A673 (cell line): ENCODE results near the gene SATB2. TPM values are rescaled to one million over a fixed set of nuclear protein-coding genes. Genes with fewer than 3 reads are reported as not detected.

ENCODE experiments used
- BruUV-seq: library from RNA; stranded (reverse); fragments of 400-500 nt; replicated peaks from 2 replicates; lab custom pipeline; 2021; lab: Mats Ljungman, UMichigan
- CTCF ChIA-PET: fragments of 300-600 bp; sonication (Branson Sonifier 250); formaldehyde crosslinking; loops from one replicate; lab custom pipeline; 2022; ENCODE audit warnings: antibody characterized with exemption; lab: Charles Lee
- POLR2A ChIA-PET: fragments of 300-600 bp; sonication (Branson Sonifier 250); formaldehyde crosslinking; loops from one replicate; lab custom pipeline; 2022; ENCODE audit warnings: antibody characterized with exemption; ENCODE audit not compliant: low non-redundant PET; lab: Charles Lee
- DNase-seq: peaks from one replicate; pipeline ENCODE4 v3.0.0-alpha.2; 2015; ENCODE audit warnings: low spot score
- H3K27ac ChIP-seq: fragments of 200-600 bp; sonication (generic); 2 replicates; pipeline ENCODE4 v1.5.1; 2016; ENCODE audit warnings: mixed run types, low read depth, mild to moderate bottlenecking, mixed read lengths, antibody characterized with exemption, low read length; ENCODE audit not compliant: poor library complexity, severe bottlenecking
- H3K27me3 ChIP-seq: fragments of 200-600 bp; sonication (generic); replicated peaks from 2 replicates; pipeline ENCODE4 v1.6.1; 2017; ENCODE audit warnings: mixed run types, low read depth, mild to moderate bottlenecking, mixed read lengths, antibody characterized with exemption, low read length; ENCODE audit not compliant: insufficient read depth, poor library complexity
- H3K36me3 ChIP-seq: fragments of 200-600 bp; sonication (generic); 2 replicates; pipeline ENCODE4 v1.6.1; 2016; ENCODE audit warnings: mixed run types, mild to moderate bottlenecking, mixed read lengths, antibody characterized with exemption, low read length; ENCODE audit not compliant: insufficient read depth, poor library complexity, severe bottlenecking
- H3K4me1 ChIP-seq: fragments of 200-600 bp; sonication (generic); 2 replicates; pipeline ENCODE4 v1.6.1; 2017; ENCODE audit warnings: mixed run types, mild to moderate bottlenecking, mixed read lengths, antibody characterized with exemption, low read length; ENCODE audit not compliant: insufficient read depth, poor library complexity, severe bottlenecking
- H3K4me3 ChIP-seq: fragments of 200-600 bp; sonication (generic); 2 replicates; pipeline ENCODE4 v1.5.1; 2016; ENCODE audit warnings: low read depth, mixed run types, mild to moderate bottlenecking, mixed read lengths, low read length; ENCODE audit not compliant: poor library complexity, severe bottlenecking
- H3K9me3 ChIP-seq: fragments of 200-600 bp; sonication (generic); 2 replicates; pipeline ENCODE4 v1.6.1; 2016; ENCODE audit warnings: mixed run types, low read depth, mild to moderate bottlenecking, mixed read lengths, antibody characterized with exemption, low read length; ENCODE audit not compliant: poor library complexity, severe bottlenecking
- CTCF ChIP-seq: fragments of 300-800, 200-600 bp; sonication (generic); conservative IDR thresholded peaks from 2 replicates; pipeline ENCODE4 v1.5.1; 2017; ENCODE audit warnings: low read depth, mild to moderate bottlenecking, antibody characterized with exemption, low read length, moderate library complexity, mixed read lengths
- EZH2 ChIP-seq: fragments of 200-600 bp; sonication (generic); IDR thresholded peaks from 2 replicates; pipeline ENCODE4 v1.6.1; 2017; ENCODE audit warnings: borderline replicate concordance, low read depth, mild to moderate bottlenecking, mixed read lengths, antibody characterized with exemption, low read length; ENCODE audit not compliant: poor library complexity, severe bottlenecking
- intact Hi-C: fragments of 100-400 bp; cut with micrococcal nuclease; formaldehyde crosslinking; loops from one replicate; pipeline ENCODE4 v1.10.0; 2022; ENCODE audit not compliant: unreplicated experiment
- total RNA-seq: library from RNA; stranded (reverse); gene quantifications from 2 replicates; pipeline ENCODE4 v1.2.3, GENCODE V29; 2021

The SATB2 gene
- total RNA-seq, 1 experiment from 2014 or later, result 23.2 TPM

- ChIA-PET CTCF (no interaction called here), POLR2A (no interaction called here)
- Histone ChIP-seq H3K4me1 (no peaks in the 10 kb centered on the region), H3K27me3 (no peaks in the 10 kb centered on the region), H3K36me3 (no peaks in the 10 kb centered on the region), H3K9me3 (no peaks in the 10 kb centered on the region), H3K27ac (no peak overlapping the region), H3K4me3 (no peak overlapping the region)
- DNase-seq, result no peak
- intact Hi-C loops, result no loop called here
- TF ChIP-seq CTCF (no peak), EZH2 (no peak)
- no TSS peak for BruUV-seq
Measured at GRCh38 chr2:199288424-199288823, 169.3 kb downstream of the SATB2 start.

- POLR2A ChIA-PET, result no interaction called here
- BruUV-seq, result no TSS peak
Measured at GRCh38 chr2:199282309-199282708, 175.4 kb downstream of the SATB2 start.

GRCh38 chr2:199279146-199279545 is 178.6 kb downstream of the SATB2 start:
- TF ChIP-seq CTCF (no peak), EZH2 (no peak)
- Histone ChIP-seq H3K4me3 (no peak overlapping the region), H3K4me1 (no peaks in the 10 kb centered on the region), H3K36me3 (no peaks in the 10 kb centered on the region), H3K9me3 (no peaks in the 10 kb centered on the region), H3K27ac (no peak overlapping the region), H3K27me3 (no peaks in the 10 kb centered on the region)
- intact Hi-C loops, result no loop called here
- no TSS peak for BruUV-seq
- DNase-seq, result peak; percentile 67
- ChIA-PET POLR2A (no interaction called here), CTCF (no interaction called here)

More at GRCh38 chr2:199282309-199282708, 175.4 kb downstream of the SATB2 start:
- Histone ChIP-seq H3K9me3 (no peaks in the 10 kb centered on the region), H3K36me3 (no peaks in the 10 kb centered on the region), H3K4me1 (no peaks in the 10 kb centered on the region), H3K4me3 (no peak overlapping the region), H3K27me3 (no peaks in the 10 kb centered on the region), H3K27ac (no peak overlapping the region)
- no peak for DNase-seq
- CTCF ChIA-PET, result no interaction called here
- intact Hi-C loops, result no loop called here
- TF ChIP-seq EZH2, result no peak
- TF ChIP-seq CTCF, result no peak
